Measurements from ENCODE around the gene DIP2C. TPM values are rescaled to one million over a fixed set of nuclear protein-coding genes. Genes with fewer than 3 reads are reported as not detected.

DIP2C gene
- total RNA-seq, 1 donor from 2014 or later: 52.6 TPM

- TF ChIP-seq CTCF (IDR thresholded peaks at IDR 0.05; ENCODE audit: partially characterized antibody, unreplicated experiment): no peak
- no peak overlapping the region for H3K4me3 Mint-ChIP-seq (ENCODE audit: unreplicated experiment)
- peaks cover 27% of the 10 kb centered on the region for H3K4me1 Mint-ChIP-seq (ENCODE audit: low read depth, unreplicated experiment)
- H3K36me3 Mint-ChIP-seq (ENCODE audit: unreplicated experiment): no peaks in the 10 kb centered on the region
- H3K27me3 Mint-ChIP-seq (ENCODE audit: unreplicated experiment): peaks cover 14% of the 10 kb centered on the region
- peaks cover 15% of the 10 kb centered on the region for H3K9me3 Mint-ChIP-seq (ENCODE audit: unreplicated experiment)
- DNase-seq: no peak
- no peak overlapping the region for H3K27ac Mint-ChIP-seq (ENCODE audit: unreplicated experiment)
Measured at GRCh38 chr10:686155-686931, 3.1 kb downstream of the DIP2C start.

GRCh38 chr10:685613-686012 is 3.9 kb downstream of the DIP2C start:
- no peak for DNase-seq
- H3K36me3 Mint-ChIP-seq (ENCODE audit: unreplicated experiment): no peaks in the 10 kb centered on the region
- no peak for TF ChIP-seq CTCF (IDR thresholded peaks at IDR 0.05; ENCODE audit: partially characterized antibody, unreplicated experiment)
- peaks cover 27% of the 10 kb centered on the region for H3K4me1 Mint-ChIP-seq (ENCODE audit: low read depth, unreplicated experiment)
- H3K4me3 Mint-ChIP-seq (ENCODE audit: unreplicated experiment): no peak overlapping the region
- H3K27me3 Mint-ChIP-seq (ENCODE audit: unreplicated experiment): peaks cover 10% of the 10 kb centered on the region
- no peak overlapping the region for H3K27ac Mint-ChIP-seq (ENCODE audit: unreplicated experiment)
- H3K9me3 Mint-ChIP-seq (ENCODE audit: unreplicated experiment): peaks cover 14% of the 10 kb centered on the region

- H3K4me3 Mint-ChIP-seq (ENCODE audit: unreplicated experiment): peak overlapping the region; percentile 40
- no peak for TF ChIP-seq CTCF (IDR thresholded peaks at IDR 0.05; ENCODE audit: partially characterized antibody, unreplicated experiment)
- H3K36me3 Mint-ChIP-seq (ENCODE audit: unreplicated experiment): no peaks in the 10 kb centered on the region
- peaks cover 8% of the 10 kb centered on the region for H3K27me3 Mint-ChIP-seq (ENCODE audit: unreplicated experiment)
- peaks cover 8% of the 10 kb centered on the region for H3K9me3 Mint-ChIP-seq (ENCODE audit: unreplicated experiment)
- no peak overlapping the region for H3K27ac Mint-ChIP-seq (ENCODE audit: unreplicated experiment)
- DNase-seq: no peak
- peaks cover 34% of the 10 kb centered on the region for H3K4me1 Mint-ChIP-seq (ENCODE audit: low read depth, unreplicated experiment)
Measured at GRCh38 chr10:683448-684071, 5.9 kb downstream of the DIP2C start.

- DNase-seq: no peak
- H3K36me3 Mint-ChIP-seq (ENCODE audit: unreplicated experiment): no peaks in the 10 kb centered on the region
- no peak overlapping the region for H3K27ac Mint-ChIP-seq (ENCODE audit: unreplicated experiment)
- peak overlapping the region; percentile 40 for H3K4me3 Mint-ChIP-seq (ENCODE audit: unreplicated experiment)
- peaks cover 3% of the 10 kb centered on the region for H3K27me3 Mint-ChIP-seq (ENCODE audit: unreplicated experiment)
- no peak for TF ChIP-seq CTCF (IDR thresholded peaks at IDR 0.05; ENCODE audit: partially characterized antibody, unreplicated experiment)
- H3K4me1 Mint-ChIP-seq (ENCODE audit: low read depth, unreplicated experiment): peaks cover 30% of the 10 kb centered on the region
- peaks cover 4% of the 10 kb centered on the region for H3K9me3 Mint-ChIP-seq (ENCODE audit: unreplicated experiment)
Measured at GRCh38 chr10:682931-683447, 6.5 kb downstream of the DIP2C start.

Data from glutamatergic neuron (in vitro differentiated cells).